ENCODE measurements around the gene PRKN.

The PRKN gene

DNA sequence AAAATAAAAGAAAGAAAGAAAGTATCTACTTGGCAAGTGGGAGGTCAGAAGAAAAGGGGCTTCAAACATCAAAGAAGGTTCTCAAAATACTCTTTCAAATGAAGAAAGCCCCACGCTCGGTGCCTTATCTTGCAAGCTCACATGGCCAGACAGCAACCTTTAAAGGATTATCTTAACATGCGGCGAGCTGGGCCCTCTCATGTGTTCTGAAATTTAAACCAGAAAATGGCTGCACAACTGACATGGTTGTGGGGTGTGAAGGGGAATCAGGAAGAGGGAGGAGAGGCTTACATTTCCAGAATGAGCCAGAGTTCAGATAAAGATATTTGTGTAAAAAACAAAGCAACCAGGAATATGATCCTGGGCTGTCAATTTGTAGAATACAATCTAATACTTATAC, 363.1 kb downstream of the PRKN start:
- no peak for DNase-seq

DNA sequence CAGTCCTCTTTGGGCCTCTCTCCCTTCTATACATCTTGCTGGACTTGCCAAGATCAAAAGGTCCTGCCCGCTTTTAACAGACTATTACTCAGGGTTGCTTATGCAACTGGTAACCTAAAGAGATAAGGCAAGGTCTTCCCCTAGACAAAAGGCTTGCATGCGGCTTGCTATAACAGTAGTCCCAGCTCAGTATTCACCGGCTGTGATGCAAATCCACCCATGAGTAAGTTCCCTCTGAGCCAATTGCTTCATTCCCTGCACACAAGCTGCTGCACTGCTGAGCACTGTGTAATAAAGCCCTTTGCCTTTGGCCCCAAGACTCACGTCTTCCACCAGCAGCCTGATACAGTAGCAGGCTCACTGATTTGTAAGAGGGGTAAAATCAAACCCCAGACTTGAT, 363.8 kb downstream of the PRKN start:
- no peak for DNase-seq

DNA sequence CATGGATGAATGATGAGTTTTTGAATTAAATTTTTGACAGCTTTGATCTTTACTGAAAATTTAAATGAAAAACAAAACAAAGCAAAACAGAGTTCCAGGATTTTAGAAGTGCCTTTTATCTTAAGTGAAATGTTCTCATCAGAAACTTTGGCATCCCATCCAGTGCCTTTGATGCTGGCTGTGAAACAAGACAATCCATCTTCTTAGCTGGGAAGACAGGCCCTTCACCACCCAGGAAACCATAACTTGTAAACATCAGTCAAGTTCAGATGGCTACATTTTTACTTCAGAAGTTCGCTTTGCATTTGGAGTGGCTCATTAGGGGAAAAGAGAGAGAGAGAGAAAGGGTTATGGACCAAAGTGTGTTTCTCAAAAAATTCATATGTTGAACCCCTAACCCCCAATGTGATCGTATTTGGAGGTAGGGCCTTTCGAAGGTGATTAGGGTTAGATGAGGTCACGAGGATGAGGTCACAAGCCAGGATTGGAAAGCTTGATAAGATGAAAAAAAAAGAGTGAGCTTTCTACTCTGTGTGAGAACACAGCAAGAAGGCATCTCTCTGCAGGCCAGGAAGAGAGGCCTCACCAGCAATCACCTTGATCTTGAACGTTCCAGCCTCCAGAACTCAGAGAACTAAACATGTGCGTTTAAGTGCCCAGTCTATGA, 366.5 kb downstream of the PRKN start:
- no peak for DNase-seq

DNA sequence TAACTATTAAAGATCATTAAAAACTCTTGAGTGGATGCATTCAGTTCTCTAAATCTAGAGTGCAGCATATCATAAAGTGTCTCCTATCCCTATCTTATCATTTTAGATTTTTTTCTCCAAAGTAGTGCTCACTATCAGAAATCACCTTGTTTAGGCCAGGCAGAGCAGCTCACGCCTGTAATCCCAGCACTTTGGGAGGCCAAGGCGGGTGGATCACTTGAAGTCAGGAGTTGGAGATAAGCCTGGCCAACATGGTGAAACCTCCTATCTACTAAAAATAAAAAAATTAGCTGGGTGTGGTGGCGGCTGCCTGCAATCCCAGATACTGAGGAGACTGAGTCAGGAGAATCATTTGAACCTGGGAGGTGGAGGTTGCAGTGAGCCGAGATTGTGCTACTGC, 368.9 kb downstream of the PRKN start:
- DNase-seq = no peak

DNA sequence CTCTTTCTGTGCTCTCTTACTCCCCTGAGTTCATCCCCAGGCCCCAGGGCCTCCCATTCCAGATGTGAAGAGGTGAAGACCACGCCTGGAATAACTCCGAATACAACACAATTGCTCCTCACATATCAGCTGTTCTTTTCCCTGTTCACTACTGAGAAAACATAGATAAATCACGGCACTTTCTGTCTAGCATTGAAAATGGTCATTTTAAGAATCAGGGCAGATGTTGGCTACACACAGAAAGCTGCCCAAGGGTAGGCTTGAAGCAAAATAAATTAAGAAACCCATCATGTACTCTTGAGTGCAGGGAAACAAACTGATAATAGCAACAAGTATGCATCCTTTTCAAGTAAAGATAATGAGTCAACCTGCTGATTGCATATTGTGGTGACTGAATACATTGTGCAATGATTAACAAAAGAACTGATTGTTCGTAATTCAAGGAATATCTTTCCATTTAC, 382.5 kb downstream of the PRKN start:
- no peak for DNase-seq

DNA sequence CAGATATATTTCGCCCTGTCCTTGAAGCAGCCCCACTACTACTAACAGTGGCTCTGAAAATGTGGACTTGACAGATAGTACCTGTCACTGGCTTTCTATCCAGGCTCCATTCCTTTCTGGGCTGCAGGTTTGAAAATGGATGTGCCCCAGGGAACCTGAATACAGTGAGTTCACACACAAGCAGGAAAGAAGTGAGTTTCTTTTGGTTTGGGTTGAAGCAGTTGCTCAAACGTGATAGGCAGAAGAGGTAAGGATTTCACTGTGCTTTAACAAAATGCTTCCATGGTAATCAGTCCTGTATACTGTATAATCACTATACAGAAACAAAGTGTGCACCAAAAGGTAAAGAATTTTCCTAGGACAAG, 382.9 kb downstream of the PRKN start:
- no peak for DNase-seq

DNA sequence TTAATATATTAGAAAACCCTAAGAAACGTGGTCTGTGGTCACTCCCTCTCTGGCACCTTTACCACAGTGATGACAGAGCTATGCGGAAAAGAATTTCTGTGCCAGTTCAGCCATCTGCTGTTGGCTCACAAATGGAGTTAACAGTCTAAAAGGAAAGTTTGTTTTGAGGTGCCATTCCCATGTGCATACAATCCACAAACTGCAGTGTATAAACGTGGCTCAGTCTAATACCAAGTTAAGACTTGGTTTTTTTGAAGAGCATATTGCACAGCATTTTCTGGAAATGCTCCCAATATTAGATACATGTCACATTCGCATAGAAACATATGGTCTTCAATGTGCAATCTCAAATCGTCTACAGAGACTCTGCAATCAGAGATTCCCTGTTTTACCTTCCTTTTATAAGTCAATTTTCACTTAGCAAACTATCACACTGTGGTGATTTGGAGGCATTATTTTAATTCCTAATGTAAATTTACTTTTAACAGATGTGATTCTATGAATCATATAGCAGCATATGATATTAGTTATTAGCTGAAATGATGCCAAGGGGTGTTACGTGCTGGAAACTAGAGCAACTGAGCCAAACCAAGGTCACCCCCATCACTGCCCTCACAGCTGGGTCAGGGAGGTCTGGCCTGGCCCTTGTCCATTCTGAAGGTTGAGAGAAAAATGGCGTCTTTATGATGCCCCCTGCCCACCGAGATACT, 383.5 kb downstream of the PRKN start:
- DNase-seq = no peak

DNA sequence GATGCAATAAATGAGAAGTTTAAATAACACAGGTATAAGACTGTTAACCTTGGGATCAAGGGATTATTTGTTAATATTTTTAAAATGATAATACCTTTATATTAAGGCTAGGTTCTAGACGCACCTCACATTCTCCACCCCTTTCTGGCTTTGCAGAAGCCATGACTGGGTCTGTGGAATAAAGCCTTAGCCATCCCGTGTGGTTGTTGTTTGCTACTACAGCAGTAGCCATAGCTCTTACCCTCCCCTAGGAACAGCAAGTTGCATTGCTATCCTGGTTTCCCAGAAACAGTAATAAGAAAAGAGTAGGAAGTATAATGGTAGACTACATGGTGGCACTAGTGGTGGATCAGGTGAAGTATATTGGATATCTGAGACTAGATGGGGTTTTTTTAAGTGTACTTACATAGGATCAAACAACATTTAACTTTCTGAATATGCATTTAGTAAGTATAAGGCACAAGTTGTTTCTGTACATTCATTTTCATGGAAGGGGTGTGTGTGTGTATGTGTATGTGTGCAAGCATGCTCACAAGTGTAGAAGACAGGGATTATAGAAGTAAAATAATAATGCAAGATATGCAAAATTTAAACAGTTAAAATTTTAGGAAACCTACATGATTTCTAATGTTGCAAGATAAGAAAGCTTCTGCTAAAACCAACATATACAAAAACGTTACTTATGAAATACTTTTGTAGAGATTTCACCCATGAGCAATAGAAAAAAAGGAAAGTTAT, 384.2 kb downstream of the PRKN start:
- DNase-seq = no peak

DNA sequence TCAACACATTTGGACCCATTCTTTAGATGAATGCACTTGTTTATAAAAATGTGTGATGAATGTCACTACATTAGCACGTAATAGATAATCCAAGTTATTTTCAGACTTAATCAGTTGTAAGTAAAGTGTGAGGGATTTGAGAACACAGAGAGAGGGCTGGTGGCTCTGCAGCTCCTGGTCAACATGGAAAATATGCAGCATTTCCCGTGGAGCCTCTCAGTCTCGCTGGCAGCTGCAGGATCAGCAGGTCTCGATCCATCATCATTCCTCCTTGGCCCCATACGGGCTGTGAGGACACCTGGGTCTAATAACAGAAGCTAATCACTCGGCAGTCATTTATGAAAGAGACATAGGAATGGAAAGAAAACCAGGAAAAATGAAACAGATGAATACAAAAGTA, 390.2 kb downstream of the PRKN start:
- no peak for DNase-seq

DNA sequence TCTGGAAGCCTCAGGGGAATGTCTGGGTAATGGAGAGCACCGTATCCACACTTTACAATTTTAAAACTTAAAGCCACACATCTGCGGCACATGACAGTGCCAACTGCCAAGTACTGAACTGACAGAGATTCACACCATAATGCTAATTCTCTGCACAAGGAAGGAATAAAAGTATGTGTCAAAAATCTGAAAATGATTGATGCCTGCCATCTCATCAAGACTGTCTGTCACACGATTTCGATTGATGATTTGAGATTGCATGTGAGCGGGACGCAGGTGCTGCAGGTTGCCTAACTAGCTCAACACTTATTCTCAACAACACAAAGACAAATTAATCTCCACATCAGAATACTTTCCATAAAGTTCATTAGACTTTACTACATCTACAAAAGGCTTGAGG, 391.2 kb downstream of the PRKN start:
- no peak for DNase-seq

DNA sequence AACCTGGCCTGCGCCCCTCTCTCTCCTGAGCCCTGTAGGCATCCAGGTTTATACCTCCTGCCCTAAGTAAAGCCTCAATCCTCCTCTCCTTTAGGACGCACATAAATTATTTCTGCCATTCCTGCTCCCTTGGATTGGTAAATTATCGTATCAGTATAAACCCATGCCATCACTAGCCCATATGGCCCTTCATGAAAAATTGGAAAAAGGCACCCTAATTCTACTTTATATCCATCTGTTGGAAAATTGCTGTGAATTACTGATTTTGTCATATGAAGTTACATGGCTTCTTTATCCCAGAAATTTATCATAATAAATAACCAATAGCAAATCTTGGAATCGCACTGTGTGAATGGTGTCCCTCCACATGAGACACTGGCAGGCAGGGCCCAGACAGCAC, 395.2 kb downstream of the PRKN start:
- DNase-seq = no peak

DNA sequence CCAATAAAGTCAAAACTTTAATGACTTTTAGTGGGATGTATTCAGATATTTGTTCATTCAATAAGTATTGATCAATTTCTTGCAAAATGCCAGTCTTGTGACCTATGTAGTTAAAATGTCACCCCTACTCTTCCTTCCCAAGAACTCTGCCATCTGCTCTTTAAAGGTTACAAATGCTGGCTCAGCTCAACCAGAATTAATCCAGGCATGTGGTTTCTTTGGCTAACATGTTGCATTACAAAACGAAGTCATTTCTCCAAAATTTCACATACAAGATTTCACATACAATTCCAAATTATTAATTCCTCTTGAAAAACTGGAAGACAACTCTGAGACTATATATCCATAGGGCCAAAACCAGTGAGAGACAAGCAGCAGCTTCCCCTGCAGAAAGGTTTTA, 395.7 kb downstream of the PRKN start:
- DNase-seq = no peak

DNA sequence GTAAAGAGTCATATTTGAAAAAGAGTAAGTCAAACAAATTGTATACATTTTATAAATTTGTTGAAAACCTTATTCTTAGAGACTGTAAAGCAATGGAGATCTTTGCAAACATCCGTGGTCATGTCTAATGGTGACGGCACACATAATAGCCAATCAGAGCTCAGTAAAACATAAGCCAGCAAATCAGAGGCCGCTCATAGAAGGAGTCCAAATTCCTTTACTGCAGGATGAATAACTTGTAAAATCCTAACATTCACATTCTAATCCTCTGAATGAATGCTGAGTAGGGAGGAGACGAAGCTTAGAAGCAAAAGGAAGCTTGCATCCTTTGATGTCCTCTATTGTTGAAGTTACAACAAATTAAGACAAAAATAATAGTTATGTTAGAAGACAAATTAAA, 401.7 kb downstream of the PRKN start:
- DNase-seq = no peak

DNA sequence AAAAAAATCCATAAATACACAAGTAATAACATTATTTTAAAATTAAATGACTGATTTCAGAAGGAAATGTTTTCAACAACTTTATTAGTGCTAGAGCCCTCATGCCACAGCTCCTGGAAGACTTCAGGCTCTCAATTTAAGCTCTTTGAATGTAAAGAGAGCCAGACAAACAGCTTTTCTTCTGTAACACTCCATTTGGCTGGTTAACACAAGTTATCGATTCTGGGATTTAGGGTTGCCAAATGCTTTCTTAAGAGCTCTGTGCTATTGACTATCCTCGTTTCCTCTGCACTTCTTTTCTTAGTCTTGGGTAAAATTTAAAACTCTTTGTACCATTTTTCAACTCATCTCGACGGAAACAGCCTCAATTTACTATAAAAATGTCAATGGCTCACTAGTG, 402.5 kb downstream of the PRKN start:
- no peak for DNase-seq

DNA sequence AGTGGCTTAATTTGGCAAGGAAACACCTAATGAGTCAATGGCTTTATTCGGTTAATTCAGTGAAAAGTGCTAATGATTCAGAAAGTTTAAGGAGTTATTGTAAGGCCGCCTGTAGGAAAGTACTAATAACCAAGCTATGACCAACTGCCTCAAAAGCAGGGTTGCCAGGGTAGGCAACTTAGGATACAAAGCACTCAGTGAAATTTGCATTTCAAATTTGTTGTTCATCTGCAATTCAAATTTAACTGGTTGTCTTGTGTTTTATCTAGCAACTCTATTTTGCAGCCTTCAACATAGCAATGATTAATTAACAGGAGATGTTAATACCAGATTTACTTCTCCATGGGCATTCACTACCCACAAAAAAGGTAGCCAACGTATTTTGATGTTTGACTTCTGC, 412.3 kb downstream of the PRKN start:
- DNase-seq = no peak

DNA sequence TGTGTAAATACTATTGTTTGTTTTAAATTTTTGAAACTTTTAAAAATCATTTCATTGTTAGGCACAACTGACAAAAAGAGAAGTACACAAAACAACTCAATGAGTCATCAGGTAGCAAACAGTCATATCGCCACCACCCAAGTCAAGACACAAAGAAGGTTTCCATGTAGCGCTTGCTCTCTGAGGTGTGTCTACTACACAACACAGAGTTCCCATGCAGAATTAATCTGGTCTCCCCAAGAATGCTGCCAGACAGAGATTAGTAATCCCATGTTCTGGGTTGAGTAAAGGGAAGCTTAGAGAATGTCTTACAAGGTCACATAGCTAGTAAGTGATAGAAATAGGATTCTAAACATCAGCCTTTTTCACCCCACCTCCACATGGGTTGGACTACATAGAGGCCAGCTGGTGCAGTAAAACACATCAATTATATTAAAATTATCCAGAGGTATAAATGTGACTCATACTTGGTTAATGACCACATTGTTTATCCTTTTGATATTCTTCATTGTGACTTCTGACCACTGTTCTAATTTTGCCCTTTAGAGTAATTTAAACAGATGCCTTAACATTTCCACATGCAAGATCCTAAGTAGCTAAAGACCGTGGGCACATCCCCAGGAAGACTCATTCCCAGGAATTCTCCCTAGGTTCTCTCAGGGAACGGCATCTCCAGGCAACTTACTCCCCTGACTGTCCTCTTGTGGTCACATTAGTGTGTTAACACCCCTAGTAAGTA, 413.5 kb downstream of the PRKN start:
- no peak for DNase-seq

DNA sequence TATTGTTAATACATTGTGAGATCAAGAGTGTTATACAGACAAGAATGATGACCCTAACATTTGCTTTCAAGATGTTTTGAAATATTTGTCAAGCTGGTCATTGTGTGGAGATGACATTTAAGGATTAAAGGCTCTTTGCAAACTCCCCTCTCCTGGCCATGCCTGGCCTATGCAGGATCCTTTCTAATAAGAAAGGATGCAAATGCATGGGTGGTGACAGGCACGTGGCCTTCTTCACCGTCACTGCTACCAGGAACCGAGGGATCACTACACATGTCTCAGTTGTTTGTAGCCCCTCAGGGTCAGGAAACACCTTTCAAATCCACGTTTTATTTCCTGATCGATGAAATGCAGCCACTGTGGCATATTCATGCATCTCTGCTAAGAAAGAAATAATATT, 419.7 kb downstream of the PRKN start:
- no peak for DNase-seq

DNA sequence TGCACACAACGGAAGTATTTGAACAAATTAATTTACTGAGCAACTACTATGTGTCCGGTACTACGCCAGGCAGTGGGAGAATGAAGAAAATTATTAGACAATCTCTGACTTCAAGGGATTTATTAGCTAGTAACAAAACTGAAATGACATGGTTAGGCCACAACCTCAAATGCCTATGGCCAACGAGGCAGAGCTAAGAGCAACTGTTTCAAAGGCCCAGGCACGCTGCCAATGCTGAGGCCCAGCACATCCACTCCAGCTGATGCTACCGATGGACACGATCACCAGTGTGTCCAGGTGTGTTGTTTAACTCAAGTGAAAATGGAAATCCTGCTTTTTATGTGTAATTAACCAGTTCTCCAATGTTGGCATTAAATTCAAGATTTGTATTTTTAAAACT, 420.9 kb downstream of the PRKN start:
- DNase-seq = no peak

DNA sequence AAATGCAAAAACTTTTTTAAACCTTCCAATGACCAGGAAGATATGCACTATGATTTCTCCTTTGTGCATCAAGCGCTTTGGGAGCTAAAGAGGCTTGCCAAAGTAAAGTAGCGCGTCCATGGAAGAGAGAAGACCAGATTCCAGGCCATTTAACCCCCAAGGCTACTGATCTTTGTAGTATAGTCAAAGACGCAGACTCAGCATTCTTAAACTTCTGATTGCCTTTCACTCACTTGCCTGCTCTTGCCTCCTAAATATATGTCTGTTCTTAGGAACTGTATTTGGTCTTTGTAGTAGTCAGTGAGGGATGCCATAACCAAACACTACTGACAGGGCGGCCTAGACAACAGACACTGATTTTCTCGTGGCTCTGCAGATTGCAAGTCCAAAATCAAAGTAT, 426.4 kb downstream of the PRKN start:
- no peak for DNase-seq

DNA sequence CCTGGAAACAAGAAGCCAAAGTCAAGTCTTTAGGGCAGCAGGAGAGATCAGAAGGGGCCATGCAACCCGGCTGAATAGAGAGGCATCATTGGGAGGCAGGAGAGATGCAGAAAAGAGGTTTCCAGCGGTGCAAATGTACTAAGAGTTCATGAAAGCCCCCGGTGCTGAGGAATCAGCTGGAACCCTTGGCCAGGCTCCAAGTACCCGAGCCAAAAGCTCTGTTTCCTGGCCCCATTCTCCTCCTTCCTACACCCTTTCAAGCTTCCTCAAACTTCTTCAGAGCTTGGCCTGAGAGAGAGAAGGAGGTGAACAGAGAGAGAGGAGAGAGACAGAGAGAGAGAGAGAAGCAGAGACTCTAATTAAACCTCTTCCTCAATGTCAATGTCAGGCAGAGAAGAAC, 433.5 kb downstream of the PRKN start:
- no peak for DNase-seq

DNA sequence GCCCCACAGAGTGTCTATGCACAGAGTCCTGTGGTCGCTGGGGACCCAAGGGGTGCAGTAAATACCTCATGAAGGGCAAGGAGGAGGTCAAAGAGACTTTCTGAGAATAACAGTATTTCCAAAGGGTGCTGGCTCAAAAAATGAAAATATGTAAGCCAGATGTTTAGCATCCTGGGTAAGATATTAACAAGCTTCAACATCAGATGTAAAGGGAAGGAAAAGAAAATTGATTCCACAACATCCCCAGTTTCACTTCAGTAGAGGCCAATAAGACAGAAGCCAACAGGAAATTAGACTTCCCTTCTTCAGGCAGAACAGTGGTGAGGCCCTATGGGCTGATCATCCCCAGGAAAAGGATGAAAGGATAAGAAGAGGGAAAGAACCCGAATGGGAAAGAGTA, 434.7 kb downstream of the PRKN start:
- no peak for DNase-seq

DNA sequence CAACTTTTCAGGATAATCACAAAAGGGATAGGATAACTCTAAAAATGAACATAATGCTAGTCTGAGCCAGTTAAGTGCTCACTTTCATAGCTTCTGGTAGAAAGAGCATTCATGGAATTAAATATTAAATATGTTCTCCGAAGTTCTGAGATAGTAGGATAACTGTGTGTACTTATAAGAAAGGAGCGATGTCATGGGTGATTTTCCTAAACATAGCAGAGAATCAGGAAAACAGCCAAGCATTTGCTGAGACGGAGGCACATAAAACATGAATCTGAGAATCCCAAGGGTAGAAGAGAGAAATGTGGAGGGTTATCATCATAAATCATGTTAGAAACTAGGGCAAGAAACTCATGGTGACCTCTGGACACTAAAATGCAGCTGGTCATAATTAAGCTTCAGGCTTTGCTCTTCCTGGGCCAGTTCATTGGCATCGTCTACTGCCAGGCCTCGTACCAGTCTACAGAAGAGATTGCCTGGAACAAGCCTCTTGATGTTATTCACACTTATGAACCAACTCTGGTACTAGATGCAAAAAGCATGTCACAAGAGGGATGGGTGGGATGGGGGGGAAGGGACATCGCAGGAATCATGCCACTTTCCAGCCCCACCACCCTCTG, 436.6 kb downstream of the PRKN start:
- no peak for DNase-seq

DNA sequence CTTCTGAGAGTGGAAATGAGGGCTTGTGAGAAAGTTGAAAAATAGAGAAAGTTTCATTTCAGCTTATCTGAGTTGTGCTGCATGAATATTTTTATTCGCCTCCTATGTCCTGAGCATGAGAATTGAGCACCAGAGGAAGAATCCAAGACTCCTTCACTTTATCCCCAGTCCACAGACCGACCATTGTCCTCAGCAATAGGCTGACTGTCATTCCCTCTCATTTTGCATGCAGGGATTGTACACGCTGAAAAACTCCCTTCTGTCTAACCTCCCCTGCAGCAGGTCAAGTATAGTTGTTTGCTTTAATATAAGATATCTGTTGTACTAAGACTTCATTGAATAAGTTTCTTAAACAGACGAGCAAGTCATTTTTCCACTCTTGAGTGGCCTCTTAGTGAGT, 437.6 kb downstream of the PRKN start:
- DNase-seq = no peak
